ES-I3 (cell line): ENCODE data around the gene CSH2.
"Not testable (repeated sequence)": the region's sequence is repeated elsewhere in the genome, so short reads cannot be mapped to it uniquely, and the experiment has no call there.

Source experiments
- H3K36me3 ChIP-seq: 2 replicates; pipeline ENCODE4 v1.6.1; 2013; ENCODE audit warnings: mild to moderate bottlenecking, low read length, control low read depth, moderate library complexity; ENCODE audit not compliant: insufficient read depth
- H3K4me1 ChIP-seq: 2 replicates; pipeline ENCODE4 v1.6.1; 2013; ENCODE audit warnings: mild to moderate bottlenecking, control low read depth, low read length; ENCODE audit not compliant: insufficient read depth
- H3K9ac ChIP-seq: 2 replicates; pipeline ENCODE4 v1.6.1; 2013; ENCODE audit warnings: low read depth, mild to moderate bottlenecking, low read length, moderate library complexity
- H3K9me3 ChIP-seq: 2 replicates; pipeline ENCODE4 v1.6.1; 2013; ENCODE audit warnings: mild to moderate bottlenecking, low read length, moderate library complexity; ENCODE audit not compliant: control insufficient read depth, insufficient read depth

CSH2 gene

GRCh38 chr17:63853260-63853659 is 20.2 kb downstream of the CSH2 start:
- H3K9ac ChIP-seq = no peak overlapping the region
- H3K9me3 ChIP-seq = no peaks in the 10 kb centered on the region
- no peaks in the 10 kb centered on the region for H3K4me1 ChIP-seq
- no peaks in the 10 kb centered on the region for H3K36me3 ChIP-seq

- Histone ChIP-seq H3K9ac (no peak overlapping the region), H3K4me1 (no peaks in the 10 kb centered on the region), H3K36me3 (no peaks in the 10 kb centered on the region), H3K9me3 (no peaks in the 10 kb centered on the region)
Observed at GRCh38 chr17:63850401-63850800, 23.1 kb downstream of the CSH2 start.

- Histone ChIP-seq H3K36me3 (no peaks in the 10 kb centered on the region), H3K9me3 (no peaks in the 10 kb centered on the region), H3K9ac (peak overlapping the region; percentile 9), H3K4me1 (no peaks in the 10 kb centered on the region)
Observed at GRCh38 chr17:63848834-63849689, 24.4 kb downstream of the CSH2 start.

- H3K4me1 ChIP-seq = no peaks in the 10 kb centered on the region
- no peaks in the 10 kb centered on the region for H3K36me3 ChIP-seq
- H3K9me3 ChIP-seq = no peaks in the 10 kb centered on the region
- H3K9ac ChIP-seq = no peak overlapping the region
Observed at GRCh38 chr17:63847525-63848249, 25.8 kb downstream of the CSH2 start.

- H3K9ac ChIP-seq = no peak overlapping the region
- H3K36me3 ChIP-seq = no peaks in the 10 kb centered on the region
- peaks cover 5% of the 10 kb centered on the region; the same call in 1 of the 2 replicates for H3K4me1 ChIP-seq
- no peaks in the 10 kb centered on the region for H3K9me3 ChIP-seq
Observed at GRCh38 chr17:63845509-63845908, 28.0 kb downstream of the CSH2 start.

GRCh38 chr17:63843910-63844677 is 29.4 kb downstream of the CSH2 start:
- no peaks in the 10 kb centered on the region for H3K36me3 ChIP-seq
- peaks cover 11% of the 10 kb centered on the region for H3K4me1 ChIP-seq
- H3K9me3 ChIP-seq = no peaks in the 10 kb centered on the region
- peak overlapping the region; percentile 69; the same call in 1 of the 2 replicates for H3K9ac ChIP-seq

- H3K4me1 ChIP-seq = peaks cover 16% of the 10 kb centered on the region
- peak overlapping the region; percentile 69 for H3K9ac ChIP-seq
- H3K36me3 ChIP-seq, H3K9me3 ChIP-seq: not testable (repeated sequence)
Observed at GRCh38 chr17:63843387-63843888, 30.0 kb downstream of the CSH2 start.

- H3K9ac ChIP-seq = peak within 1 kb of the TSS; percentile 74
- peaks cover 20% of the 10 kb centered on the region for H3K4me1 ChIP-seq
- H3K36me3 ChIP-seq = no peaks in the 10 kb centered on the region
- H3K9me3 ChIP-seq = no peaks in the 10 kb centered on the region
Observed at GRCh38 chr17:63842540-63843386, 30.7 kb downstream of the CSH2 start, which contains the start of gene SMARCD2. Gene SMARCD2, minus strand, starts transcription at chr17:63842685. Its CDS starts 11 bp downstream, at chr17:63842674.

GRCh38 chr17:63842173-63842539 is 31.3 kb downstream of the CSH2 start:
- no peaks in the 10 kb centered on the region for H3K36me3 ChIP-seq
- no peaks in the 10 kb centered on the region for H3K9me3 ChIP-seq
- peak overlapping the region; percentile 74 for H3K9ac ChIP-seq
- H3K4me1 ChIP-seq = peaks cover 20% of the 10 kb centered on the region

- Histone ChIP-seq H3K4me1 (peaks cover 20% of the 10 kb centered on the region), H3K9me3 (no peaks in the 10 kb centered on the region), H3K9ac (peak overlapping the region; percentile 74), H3K36me3 (0 out of 2 replicates have a peak, but pooled peaks cover 3% of the 10 kb centered on the region)
Observed at GRCh38 chr17:63841350-63842172, 31.9 kb downstream of the CSH2 start.

GRCh38 chr17:63840591-63841349 is 32.7 kb downstream of the CSH2 start:
- Histone ChIP-seq H3K4me1 (peaks cover 20% of the 10 kb centered on the region), H3K36me3 (0 out of 2 replicates have a peak, but pooled peaks cover 4% of the 10 kb centered on the region), H3K9ac (peak overlapping the region; percentile 74), H3K9me3 (no peaks in the 10 kb centered on the region)

GRCh38 chr17:63838631-63839171 is 34.8 kb downstream of the CSH2 start:
- peak overlapping the region; percentile 18; the same call in 1 of the 2 replicates for H3K9ac ChIP-seq
- H3K36me3 ChIP-seq = peaks cover 10% of the 10 kb centered on the region; the same call in 1 of the 2 replicates
- peaks cover 20% of the 10 kb centered on the region for H3K4me1 ChIP-seq
- H3K9me3 ChIP-seq = no peaks in the 10 kb centered on the region
